ENCODE results near the gene BMPR1A.

Gene BMPR1A

DNA sequence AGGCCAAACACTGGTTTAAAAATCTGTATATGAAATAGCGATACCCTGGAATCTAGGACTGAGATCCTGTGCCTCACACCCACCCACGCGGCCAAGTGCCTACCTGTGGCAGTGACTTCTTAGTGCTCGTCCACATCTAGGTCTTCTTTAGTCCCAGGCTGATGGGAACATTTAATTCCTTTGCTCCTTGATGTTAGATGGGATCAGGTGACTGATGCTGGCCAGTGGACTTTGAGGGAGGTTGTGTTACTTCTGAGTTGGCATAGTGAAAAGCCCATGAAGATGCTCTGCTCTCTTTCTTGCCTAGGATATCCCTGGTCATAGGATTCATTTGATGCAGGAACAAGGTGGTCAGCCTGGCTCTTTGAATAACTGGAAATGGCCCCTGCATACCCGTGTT lies 59.2 kb downstream of the BMPR1A start:
- TF ChIP-seq POLR2AphosphoS5 (IDR thresholded peaks at IDR 0.05; ENCODE audit: low read depth, low read length) (no peak), REST (IDR thresholded peaks at IDR 0.05; ENCODE audit: insufficient read depth in 1 of 2, low read depth in 2 of 2, low read length in 2 of 2) (no peak), FOXP2 (optimal IDR thresholded peaks at IDR 0.05; ENCODE audit: borderline replicate concordance, extremely low read depth, extremely low read length, insufficient read depth) (no peak), SIN3A (IDR thresholded peaks at IDR 0.05; ENCODE audit: borderline replicate concordance, insufficient read depth, low read length) (no peak), TAF1 (IDR thresholded peaks at IDR 0.05; ENCODE audit: borderline replicate concordance, insufficient read depth, low read length) (no peak)

DNA sequence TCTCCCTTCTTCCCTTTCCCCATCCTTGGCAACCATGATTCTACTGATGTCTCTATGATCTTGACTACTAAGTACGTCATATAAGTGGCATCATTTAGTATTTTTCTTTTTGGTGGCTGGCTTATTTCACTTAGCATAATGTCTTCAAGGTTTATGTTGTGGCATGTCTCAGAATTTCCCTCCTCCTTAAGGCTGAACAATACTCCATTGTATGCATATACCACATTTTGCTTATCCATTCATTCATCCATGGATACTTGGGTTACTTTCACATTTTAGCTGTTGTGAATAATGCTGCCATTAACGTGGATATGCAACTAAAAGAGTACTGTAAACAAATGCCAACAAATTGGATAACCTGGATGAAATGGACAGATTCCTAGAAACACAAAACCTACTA lies 60.8 kb downstream of the BMPR1A start:
- no peak for TF ChIP-seq FOXP2 (optimal IDR thresholded peaks at IDR 0.05; ENCODE audit: borderline replicate concordance, extremely low read depth, extremely low read length, insufficient read depth)
- no peak for TF ChIP-seq SIN3A (IDR thresholded peaks at IDR 0.05; ENCODE audit: borderline replicate concordance, insufficient read depth, low read length)
- no peak for TF ChIP-seq POLR2AphosphoS5 (IDR thresholded peaks at IDR 0.05; ENCODE audit: low read depth, low read length)
- TF ChIP-seq TAF1 (IDR thresholded peaks at IDR 0.05; ENCODE audit: borderline replicate concordance, insufficient read depth, low read length), result no peak
- TF ChIP-seq REST (IDR thresholded peaks at IDR 0.05; ENCODE audit: insufficient read depth in 1 of 2, low read depth in 2 of 2, low read length in 2 of 2), result no peak

DNA sequence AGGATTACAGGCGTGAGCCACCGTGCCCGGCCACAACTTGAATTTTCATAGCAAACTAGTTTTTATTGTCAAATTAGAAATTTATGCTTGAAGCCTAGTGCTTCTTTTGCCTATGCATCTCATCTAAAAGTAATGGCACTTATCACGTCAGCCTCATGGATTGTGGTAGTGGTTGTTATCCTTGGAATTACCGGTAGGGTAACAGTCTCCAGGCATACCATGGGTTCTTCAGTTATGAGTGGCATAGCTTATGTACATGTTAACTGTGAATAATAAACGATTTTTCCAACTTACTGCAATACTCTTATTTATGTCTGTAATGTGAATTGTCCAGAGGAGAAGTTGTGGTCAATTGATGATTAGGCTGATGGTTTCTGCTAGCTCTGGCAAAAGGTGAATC lies 63.1 kb downstream of the BMPR1A start:
- TF ChIP-seq FOXP2 (optimal IDR thresholded peaks at IDR 0.05; ENCODE audit: borderline replicate concordance, extremely low read depth, extremely low read length, insufficient read depth) (no peak), TAF1 (IDR thresholded peaks at IDR 0.05; ENCODE audit: borderline replicate concordance, insufficient read depth, low read length) (no peak)

DNA sequence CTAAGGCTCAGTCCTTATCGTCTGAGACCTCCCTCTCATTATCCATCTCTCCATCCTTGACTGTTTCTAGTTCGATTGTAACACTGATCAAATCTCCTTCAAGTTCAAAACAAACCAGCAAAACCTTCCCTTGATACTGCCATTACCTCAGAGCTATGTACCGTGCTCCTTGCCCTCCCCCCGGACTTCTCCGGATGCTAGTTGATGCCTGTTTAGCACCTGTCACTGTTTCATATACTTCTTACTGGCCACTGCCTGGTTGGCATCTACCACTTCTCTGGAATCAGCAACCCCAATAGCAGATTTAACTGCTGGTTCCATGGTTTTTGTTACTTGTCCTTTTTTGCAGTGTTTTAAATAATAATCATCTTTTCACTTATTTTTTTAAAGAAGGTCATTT lies 64.1 kb downstream of the BMPR1A start:
- TF ChIP-seq TAF1 (IDR thresholded peaks at IDR 0.05; ENCODE audit: borderline replicate concordance, insufficient read depth, low read length) (no peak), FOXP2 (optimal IDR thresholded peaks at IDR 0.05; ENCODE audit: borderline replicate concordance, extremely low read depth, extremely low read length, insufficient read depth) (no peak), SIN3A (IDR thresholded peaks at IDR 0.05; ENCODE audit: borderline replicate concordance, insufficient read depth, low read length) (no peak), POLR2AphosphoS5 (IDR thresholded peaks at IDR 0.05; ENCODE audit: low read depth, low read length) (no peak), REST (IDR thresholded peaks at IDR 0.05; ENCODE audit: insufficient read depth in 1 of 2, low read depth in 2 of 2, low read length in 2 of 2) (no peak)

DNA sequence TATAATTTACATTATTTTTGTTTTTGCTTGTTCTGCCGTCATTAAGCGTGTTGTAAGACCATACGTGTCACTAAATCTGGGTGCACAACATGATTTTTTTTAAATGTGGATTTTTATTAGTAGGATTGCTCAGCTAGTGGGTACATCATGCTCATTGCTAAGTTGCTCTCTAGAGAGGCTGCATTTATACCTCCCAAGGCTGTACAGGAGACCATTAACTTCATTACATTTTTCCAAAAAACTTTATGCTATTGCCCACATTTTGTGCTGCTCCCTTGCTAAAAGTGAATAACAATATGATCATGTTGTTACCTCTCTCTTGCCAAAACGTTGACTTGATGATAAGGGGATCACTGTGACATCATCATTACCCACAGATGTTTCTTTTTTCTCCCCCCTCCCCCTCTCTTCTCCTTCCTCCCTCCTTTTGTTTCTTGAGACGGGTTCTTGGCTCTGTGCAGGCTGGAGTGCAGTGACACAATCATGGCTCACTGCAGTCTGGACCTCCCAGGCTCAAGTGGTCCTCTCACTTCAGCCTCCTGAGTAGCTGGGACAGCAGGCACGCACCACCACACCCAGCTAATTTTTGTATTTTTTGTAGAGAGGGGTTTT lies 65.1 kb downstream of the BMPR1A start:
- TF ChIP-seq SIN3A (IDR thresholded peaks at IDR 0.05; ENCODE audit: borderline replicate concordance, insufficient read depth, low read length) (no peak), REST (IDR thresholded peaks at IDR 0.05; ENCODE audit: insufficient read depth in 1 of 2, low read depth in 2 of 2, low read length in 2 of 2) (no peak), POLR2AphosphoS5 (IDR thresholded peaks at IDR 0.05; ENCODE audit: low read depth, low read length) (no peak), FOXP2 (optimal IDR thresholded peaks at IDR 0.05; ENCODE audit: borderline replicate concordance, extremely low read depth, extremely low read length, insufficient read depth) (no peak), TAF1 (IDR thresholded peaks at IDR 0.05; ENCODE audit: borderline replicate concordance, insufficient read depth, low read length) (no peak)
